Middle frontal gyrus (tissue), 1 donor: ENCODE measurements around the gene FAM13A.
"Not testable (repeated sequence)": the region's sequence is repeated elsewhere in the genome, so short reads cannot be mapped to it uniquely, and the experiment has no call there.

ENCODE experiments used
- DNase-seq: peaks from one replicate; pipeline ENCODE4 v3.0.0-alpha.2; 2015; ENCODE audit warnings: low spot score; ENCODE audit errors: extremely low spot score

Gene FAM13A

GRCh38 chr4:88853583-88853982 lies 203.4 kb downstream of the FAM13A start:
- not testable (repeated sequence) for DNase-seq

GRCh38 chr4:88846206-88846790 lies 210.7 kb downstream of the FAM13A start:
- no peak for DNase-seq

GRCh38 chr4:88843067-88843685 lies 213.8 kb downstream of the FAM13A start:
- DNase-seq, result no peak

DNA sequence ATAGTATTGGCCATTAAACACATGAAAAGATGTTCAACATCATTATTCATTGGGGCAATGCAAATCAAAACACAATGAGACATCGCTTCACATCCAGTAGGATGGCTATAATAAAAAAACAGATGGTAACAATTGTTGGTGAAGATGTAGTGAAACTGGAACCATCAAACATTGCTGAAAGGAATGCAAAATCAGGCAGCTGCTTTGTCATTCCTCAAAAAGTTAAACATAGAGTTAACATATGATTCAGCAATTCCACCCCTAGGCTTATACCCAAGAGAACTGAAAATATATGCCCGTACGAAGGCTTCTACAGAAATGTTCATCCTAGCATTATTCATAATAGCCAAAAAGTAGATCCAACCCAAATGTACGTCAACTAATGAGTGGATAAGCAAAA lies 215.3 kb downstream of the FAM13A start:
- DNase-seq, result no peak

DNA sequence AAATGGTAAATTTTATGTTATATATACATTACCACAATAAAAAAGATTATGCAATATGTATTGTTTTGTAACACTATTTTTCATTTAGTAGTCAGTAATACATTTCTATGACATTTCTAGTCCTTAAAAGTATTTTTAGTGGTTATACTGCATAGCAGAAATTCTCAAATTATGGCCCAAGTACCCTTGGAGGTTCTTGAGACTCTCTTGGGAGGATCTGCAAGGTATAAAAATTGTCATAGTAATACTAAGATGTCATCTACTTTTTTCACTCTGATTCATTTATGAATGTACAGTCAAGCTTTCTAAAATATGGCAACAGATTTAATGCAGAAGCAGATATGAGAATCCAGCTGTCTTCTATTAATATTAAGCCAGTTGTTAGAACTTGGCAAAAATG lies 220.8 kb downstream of the FAM13A start:
- DNase-seq, result no peak

DNA sequence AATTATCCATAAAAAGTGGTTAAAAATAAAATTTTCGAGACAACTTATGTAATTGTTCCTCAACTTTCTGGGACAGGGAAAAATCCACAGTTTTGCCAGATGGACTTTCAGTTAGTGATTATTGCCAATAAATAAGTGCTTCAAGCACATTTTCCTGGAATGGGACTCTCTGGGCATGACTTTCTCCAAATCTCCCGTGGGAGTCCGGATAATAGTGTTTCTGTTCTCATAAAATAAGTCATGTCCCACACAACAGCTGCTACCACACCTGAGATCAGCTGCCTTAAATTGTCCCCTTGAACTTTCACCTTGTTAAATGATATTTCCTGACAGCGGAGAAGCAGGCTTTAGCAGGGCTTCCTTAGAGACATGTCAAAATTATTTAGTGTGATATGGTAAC lies 226.0 kb downstream of the FAM13A start:
- no peak for DNase-seq

- no peak for DNase-seq
Measured at GRCh38 chr4:88830598-88830997, 226.4 kb downstream of the FAM13A start.

DNA sequence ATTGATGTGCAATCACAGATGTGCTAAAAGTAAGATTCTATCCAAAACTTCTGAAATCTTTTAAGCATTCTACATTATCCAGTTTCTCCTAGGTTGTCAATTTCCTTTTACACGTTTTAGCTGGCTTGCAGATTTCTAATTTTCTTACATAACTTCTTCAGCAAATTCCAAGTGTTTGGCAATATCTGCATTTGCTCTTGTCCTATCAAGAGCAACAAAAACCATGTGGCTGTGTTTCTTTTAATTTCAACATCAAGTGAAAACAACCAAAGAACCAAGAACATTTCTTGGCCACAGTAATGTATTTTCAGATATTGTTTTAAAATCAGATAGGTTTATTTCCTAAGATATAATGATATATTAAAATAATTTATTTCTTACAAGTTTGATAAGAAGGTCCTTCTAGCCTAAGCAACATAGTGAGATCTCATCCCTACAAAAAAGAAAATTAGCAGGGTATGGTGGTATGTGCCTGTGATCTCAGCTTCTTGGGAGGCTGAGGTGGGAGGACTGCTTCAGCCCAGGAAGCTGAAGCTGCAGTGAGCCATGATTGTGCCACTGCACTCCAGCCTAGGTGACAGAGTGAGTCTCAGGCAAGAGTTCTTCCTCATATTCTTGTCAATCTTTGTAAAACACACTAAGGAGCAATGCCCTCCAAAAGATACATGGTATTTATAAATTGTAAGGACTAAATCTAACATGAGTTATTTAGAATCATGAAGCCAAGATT lies 228.0 kb downstream of the FAM13A start:
- DNase-seq, result no peak

DNA sequence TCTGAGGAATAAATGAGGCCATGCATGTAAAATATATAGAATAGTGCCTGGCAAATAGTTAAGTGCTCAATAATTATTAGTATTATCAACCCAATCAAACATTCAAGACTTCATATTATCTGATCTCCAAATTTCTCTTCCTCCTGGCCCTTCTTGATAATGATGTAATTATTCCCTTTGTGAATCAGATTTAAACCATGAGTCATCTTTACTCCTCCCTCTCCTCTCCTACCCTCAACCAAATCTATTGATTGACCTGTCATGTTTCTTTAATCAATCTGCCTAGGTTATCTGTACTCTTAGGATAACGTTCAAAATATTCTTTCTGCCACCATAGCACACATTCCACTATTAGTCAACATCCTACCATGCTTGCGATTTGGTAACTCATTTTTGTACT lies 229.5 kb downstream of the FAM13A start:
- no peak for DNase-seq

GRCh38 chr4:88826771-88827170 lies 230.2 kb downstream of the FAM13A start:
- no peak for DNase-seq

DNA sequence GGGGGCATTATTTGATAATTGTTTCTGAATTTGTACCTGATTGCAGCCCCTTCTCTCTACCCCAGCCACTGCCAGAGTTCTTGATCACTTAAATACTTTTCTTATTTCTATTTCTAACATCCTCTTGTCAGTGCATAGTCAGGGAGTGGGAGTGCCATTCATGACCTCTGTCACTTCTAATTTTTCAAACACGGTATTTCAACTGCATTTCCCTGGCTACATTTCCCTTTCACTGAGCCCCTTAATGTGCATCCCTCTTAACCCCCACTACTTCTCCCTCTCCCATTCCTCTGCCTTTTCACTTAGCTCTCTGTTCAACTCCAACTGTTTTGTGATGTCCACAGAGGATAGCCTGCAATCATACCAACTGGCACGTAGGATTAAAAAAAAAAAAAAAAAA lies 231.1 kb downstream of the FAM13A start:
- DNase-seq, result no peak

DNA sequence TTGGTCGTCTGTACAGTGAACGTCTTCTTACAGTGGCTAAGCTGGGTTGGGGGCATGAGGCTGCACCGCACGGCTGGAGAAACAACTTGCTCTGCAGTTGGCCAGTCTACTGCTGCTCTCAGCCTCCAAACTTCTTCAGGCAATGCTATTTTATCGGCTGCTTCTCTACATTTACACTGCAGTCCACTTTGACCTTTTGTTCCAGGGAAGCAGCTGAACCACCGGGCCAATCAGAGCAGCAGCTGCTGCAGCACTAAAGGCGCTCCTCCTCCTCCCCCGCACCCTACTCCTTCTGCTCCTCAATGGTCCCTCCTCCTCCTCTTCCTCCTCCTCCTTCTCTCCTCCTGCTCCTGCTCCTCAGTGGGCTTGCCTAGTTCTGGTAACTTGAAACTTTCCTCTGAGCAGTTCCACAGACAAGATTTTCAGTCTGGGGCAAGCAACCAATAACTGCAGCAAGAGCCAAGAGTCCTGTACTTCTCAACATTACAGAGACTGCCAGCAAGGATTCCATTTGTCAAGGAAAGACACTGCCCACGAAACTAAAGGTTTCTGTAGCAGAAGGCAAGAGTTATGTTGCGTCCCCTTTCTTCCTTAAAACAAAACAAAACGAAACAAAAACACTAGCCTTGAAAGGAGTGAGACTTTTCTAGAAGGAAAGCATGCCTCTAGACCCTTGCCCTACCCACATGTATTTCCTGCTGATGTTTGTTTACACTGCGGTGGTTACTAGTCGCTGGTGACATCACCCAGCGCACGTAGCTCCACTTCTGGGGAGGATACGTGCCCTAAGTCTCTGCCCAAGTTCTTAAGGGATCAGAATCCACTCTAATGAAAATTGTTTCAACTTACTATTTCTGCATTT lies 233.7 kb downstream of the FAM13A start:
- DNase-seq, result peak; percentile 64

DNA sequence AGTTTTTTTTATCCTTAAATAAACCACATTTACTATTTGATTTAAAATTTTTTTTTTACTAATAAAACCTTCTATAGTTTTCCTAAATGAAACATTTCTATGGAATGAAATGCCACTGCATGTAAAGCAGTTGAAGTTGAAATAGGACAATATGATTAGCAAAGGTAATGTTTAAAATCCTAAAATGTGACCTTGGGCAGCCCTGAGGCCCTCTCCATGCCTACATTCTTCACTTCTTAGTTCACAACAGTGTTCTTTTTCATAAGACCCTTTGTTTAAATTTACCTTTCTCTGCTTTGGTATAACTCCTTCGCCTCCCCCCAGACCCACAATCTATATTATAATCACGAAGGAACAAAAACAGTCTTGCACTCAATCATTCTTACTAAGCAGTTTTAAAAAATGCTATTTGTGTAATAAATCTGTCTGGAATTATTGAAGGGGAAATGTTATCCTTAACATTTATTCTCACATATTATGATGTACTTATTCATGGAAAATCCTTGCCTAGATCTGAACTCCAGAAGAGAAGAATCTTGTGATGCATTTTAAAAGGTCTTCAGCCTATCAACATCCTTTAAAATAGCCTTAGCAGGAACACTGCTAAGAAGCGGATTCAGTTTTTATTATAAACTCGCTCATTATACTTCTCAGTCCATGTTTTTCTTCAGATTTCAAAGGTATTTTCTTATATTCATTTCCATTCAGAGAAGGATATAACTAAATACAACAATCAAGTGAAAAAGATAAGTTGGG lies 234.8 kb downstream of the FAM13A start:
- no peak for DNase-seq

DNA sequence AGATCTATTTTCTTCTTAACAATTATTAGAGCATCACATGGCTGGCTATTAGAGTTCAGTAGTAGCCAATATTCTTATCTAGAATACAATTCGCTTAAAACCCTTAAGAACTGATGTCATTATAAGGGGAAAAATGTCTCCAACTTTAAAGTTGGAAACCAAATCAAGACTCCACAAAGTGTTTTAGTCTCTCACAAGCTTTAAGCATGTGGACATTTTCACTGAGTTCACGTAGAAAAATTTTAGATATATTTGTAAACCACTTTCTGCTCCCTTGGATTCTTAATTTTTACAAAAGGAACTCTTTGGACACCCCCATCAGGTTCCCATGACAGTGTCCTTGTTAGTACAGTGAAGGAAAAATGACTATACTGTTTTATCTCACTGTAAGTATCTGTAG lies 235.5 kb downstream of the FAM13A start:
- no peak for DNase-seq

DNA sequence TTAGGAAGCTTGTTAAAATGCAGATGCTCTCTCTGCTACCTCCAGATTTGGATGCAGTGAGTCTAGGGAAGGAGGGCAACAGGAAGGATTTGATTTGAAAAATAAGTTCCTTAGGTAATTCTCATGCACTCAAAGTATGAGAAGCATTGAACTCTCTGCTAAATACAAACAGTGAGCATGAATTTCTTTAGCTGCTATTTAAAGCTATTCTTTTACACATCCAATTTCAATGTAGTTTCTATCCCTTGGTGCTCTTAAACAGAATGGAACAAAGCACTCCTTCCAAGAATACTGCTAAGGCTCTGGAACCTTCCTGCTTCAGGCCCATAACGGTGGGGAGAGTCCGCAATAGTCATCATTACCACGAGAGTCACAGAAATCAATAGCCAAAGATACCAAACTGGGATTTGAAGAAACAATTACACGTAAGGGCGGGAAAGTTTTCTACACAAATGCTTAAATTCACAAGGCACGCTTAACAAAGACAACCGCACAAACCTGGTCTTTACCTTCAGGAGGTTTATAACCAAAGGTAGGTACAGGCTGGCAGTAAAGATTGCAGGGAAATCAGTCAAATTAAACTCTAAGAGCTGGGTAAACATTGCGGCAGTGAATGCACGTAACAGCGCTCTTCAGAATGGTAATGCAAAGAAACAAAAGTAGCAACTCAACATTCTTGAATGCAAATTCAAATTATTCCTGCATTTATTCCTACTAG lies 236.1 kb downstream of the FAM13A start:
- DNase-seq, result no peak

- DNase-seq, result no peak
Measured at GRCh38 chr4:88819818-88820697, 236.9 kb downstream of the FAM13A start.

DNA sequence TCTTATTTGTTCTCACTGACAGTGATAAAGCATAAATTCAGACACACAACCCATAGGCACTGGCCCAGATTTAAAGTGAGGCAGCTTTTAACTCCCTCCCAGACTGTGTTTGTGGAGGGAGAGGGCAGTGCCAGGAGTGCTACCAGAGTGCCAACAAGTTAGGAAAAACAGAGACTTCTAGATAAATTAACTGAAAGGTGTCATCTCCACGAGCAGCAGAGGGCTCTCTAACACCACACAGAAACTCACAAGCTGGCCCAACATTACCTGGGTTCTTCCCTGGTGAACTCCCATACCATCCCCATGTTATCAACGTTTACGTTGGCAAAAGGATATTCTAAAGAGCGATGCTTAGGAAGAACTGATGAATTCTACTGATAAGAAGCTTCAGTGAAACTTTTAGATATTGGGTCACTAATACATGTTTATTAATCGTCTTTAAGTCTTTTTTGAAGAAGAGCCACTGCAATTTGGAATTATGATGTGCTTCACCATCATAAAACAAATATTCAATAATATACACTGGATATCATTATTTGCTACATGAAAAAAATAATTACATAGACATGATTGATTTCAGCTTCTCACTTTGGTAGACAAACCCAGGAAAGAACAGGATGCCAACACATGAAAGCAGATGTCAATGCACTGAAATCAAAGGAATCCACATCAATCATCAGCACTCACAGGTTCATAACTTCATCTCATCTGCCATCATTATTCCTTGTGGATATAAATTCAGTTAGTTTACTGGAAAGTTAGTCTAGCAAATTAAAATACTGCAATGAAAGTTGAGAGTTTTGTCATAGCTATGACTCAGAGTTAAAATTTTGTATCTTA lies 238.1 kb downstream of the FAM13A start:
- DNase-seq, result no peak

GRCh38 chr4:88817740-88818139 lies 239.2 kb downstream of the FAM13A start:
- no peak for DNase-seq

GRCh38 chr4:88816360-88816759 lies 240.6 kb downstream of the FAM13A start:
- no peak for DNase-seq
